H9 (cell line): Measurements from ENCODE around the gene KCNE1. TPM values are rescaled to one million over a fixed set of nuclear protein-coding genes. Genes with fewer than 3 reads are reported as not detected.

Experiments
- DNase-seq: peaks from one replicate; pipeline ENCODE4 v3.0.0-alpha.2; 2017
- H2AFZ ChIP-seq: one replicate; pipeline ENCODE4 v1.6.1; 2013; ENCODE audit warnings: mild to moderate bottlenecking, low read length, control low read depth, moderate library complexity
- H2AK5ac ChIP-seq: 2 replicates; pipeline ENCODE4 v1.6.1; 2013; ENCODE audit warnings: low read length, control low read depth, mixed read lengths; ENCODE audit not compliant: insufficient read length
- H2BK120ac ChIP-seq: one replicate; pipeline ENCODE4 v1.6.1; 2013; ENCODE audit warnings: low read depth, mild to moderate bottlenecking, low read length, control low read depth, inconsistent platforms; ENCODE audit not compliant: poor library complexity, severe bottlenecking
- H2BK12ac ChIP-seq: 2 replicates; pipeline ENCODE4 v1.6.1; 2013; ENCODE audit warnings: low read length, control low read depth, mixed read lengths, low read depth; ENCODE audit not compliant: insufficient read length
- H2BK15ac ChIP-seq: 2 replicates; pipeline ENCODE4 v1.6.1; 2013; ENCODE audit warnings: low read depth, low read length, control low read depth
- H2BK20ac ChIP-seq: one replicate; pipeline ENCODE4 v1.6.1; 2013; ENCODE audit warnings: low read depth, mild to moderate bottlenecking, low read length, control low read depth, inconsistent platforms; ENCODE audit not compliant: poor library complexity, severe bottlenecking
- H2BK5ac ChIP-seq: 2 replicates; pipeline ENCODE4 v1.6.1; 2013; ENCODE audit warnings: low read length, control low read depth, mixed read lengths; ENCODE audit not compliant: insufficient read length
- H3K14ac ChIP-seq: 2 replicates; pipeline ENCODE4 v1.6.1; 2013; ENCODE audit warnings: low read length, control low read depth; ENCODE audit not compliant: insufficient read depth
- H3K18ac ChIP-seq: 2 replicates; pipeline ENCODE4 v1.6.1; 2013; ENCODE audit warnings: low read depth, mild to moderate bottlenecking, mixed read lengths, low read length, control low read depth; ENCODE audit not compliant: insufficient read length
- H3K23ac ChIP-seq: 2 replicates; pipeline ENCODE4 v1.6.1; 2013; ENCODE audit warnings: low read length, control low read depth, mixed read lengths, low read depth; ENCODE audit not compliant: insufficient read length
- H3K23me2 ChIP-seq: 2 replicates; pipeline ENCODE4 v1.6.1; 2013; ENCODE audit warnings: low read depth, mild to moderate bottlenecking, mixed read lengths, low read length, control low read depth; ENCODE audit not compliant: insufficient read length, poor library complexity, severe bottlenecking
- H3K27ac ChIP-seq: 2 replicates; pipeline ENCODE4 v1.5.1; 2013; ENCODE audit warnings: low read length, control low read depth, mixed read lengths, low read depth; ENCODE audit not compliant: insufficient read length
- H3K27me3 ChIP-seq: 2 replicates; pipeline ENCODE4 v1.6.1; 2013; ENCODE audit warnings: low read length, control low read depth, inconsistent platforms; ENCODE audit not compliant: insufficient read depth
- H3K4ac ChIP-seq: 2 replicates; pipeline ENCODE4 v1.6.1; 2013; ENCODE audit warnings: low read depth, mild to moderate bottlenecking, control low read depth, inconsistent platforms, low read length, moderate library complexity
- H3K4me1 ChIP-seq: 2 replicates; pipeline ENCODE4 v1.6.1; 2013; ENCODE audit warnings: low read length, control low read depth, inconsistent platforms; ENCODE audit not compliant: insufficient read depth
- H3K4me2 ChIP-seq: 2 replicates; pipeline ENCODE4 v1.6.1; 2013; ENCODE audit warnings: low read length, control low read depth, mixed read lengths; ENCODE audit not compliant: insufficient read length, insufficient read depth
- H3K56ac ChIP-seq: 2 replicates; pipeline ENCODE4 v1.6.1; 2013; ENCODE audit warnings: low read depth, mild to moderate bottlenecking, mixed read lengths, low read length, control low read depth; ENCODE audit not compliant: insufficient read length
- H3K79me1 ChIP-seq: 2 replicates; pipeline ENCODE4 v1.6.1; 2013; ENCODE audit warnings: low read depth, mild to moderate bottlenecking, moderate library complexity, low read length, control low read depth, inconsistent platforms; ENCODE audit not compliant: insufficient read depth, poor library complexity, severe bottlenecking
- H3K79me2 ChIP-seq: 2 replicates; pipeline ENCODE4 v1.6.1; 2013; ENCODE audit warnings: low read length, control low read depth, inconsistent platforms; ENCODE audit not compliant: insufficient read depth
- H3K9ac ChIP-seq: 2 replicates; pipeline ENCODE4 v1.6.1; 2013; ENCODE audit warnings: low read length, control low read depth, mixed read lengths; ENCODE audit not compliant: insufficient read length; ENCODE audit errors: extremely low read depth
- H3K9me3 ChIP-seq: one replicate; pipeline ENCODE4 v1.6.1; 2013; ENCODE audit warnings: low read depth, low read length, inconsistent platforms; ENCODE audit not compliant: control insufficient read depth
- H3T11ph ChIP-seq: one replicate; pipeline ENCODE4 v1.6.1; 2013; ENCODE audit warnings: mild to moderate bottlenecking, low read length, control low read depth, inconsistent platforms
- H4K20me1 ChIP-seq: one replicate; pipeline ENCODE4 v1.6.1; 2013; ENCODE audit not compliant: control insufficient read depth, insufficient read length, insufficient read depth
- H4K5ac ChIP-seq: 2 replicates; pipeline ENCODE4 v1.6.1; 2013; ENCODE audit warnings: low read depth, mild to moderate bottlenecking, mixed read lengths, low read length, control low read depth; ENCODE audit not compliant: insufficient read length
- H4K8ac ChIP-seq: replicated peaks from 2 replicates; pipeline ENCODE4 v1.6.1; 2013; ENCODE audit warnings: low read length, control low read depth, mixed read lengths, low read depth; ENCODE audit not compliant: insufficient read length
- H4K91ac ChIP-seq: 2 replicates; pipeline ENCODE4 v1.6.1; 2013; ENCODE audit warnings: low read depth, mild to moderate bottlenecking, moderate library complexity, mixed read lengths, low read length, control low read depth; ENCODE audit not compliant: insufficient read length
- H3K27ac Mint-ChIP-seq, 3 experiments: 2 replicates in 2 of 3; 3 replicates in 1 of 3; pipeline ENCODE4 v1.8.0; 2020 to 2021; ENCODE audit warnings: mixed read lengths in 3 of 3, mild to moderate bottlenecking in 1 of 3, moderate library complexity in 1 of 3
- H3K27me3 Mint-ChIP-seq: 2 replicates; pipeline ENCODE4 v1.8.0; 2021; ENCODE audit warnings: low read depth, mild to moderate bottlenecking, moderate library complexity, mixed read lengths
- H3K36me3 Mint-ChIP-seq, 3 experiments: 2 replicates in 2 of 3; 3 replicates in 1 of 3; pipeline ENCODE4 v1.8.0; 2020 to 2021; ENCODE audit warnings: low read depth in 3 of 3, mixed read lengths in 3 of 3; ENCODE audit not compliant: insufficient read depth in 1 of 3
- H3K4me1 Mint-ChIP-seq, 2 experiments: 2 replicates each; pipeline ENCODE4 v1.8.0; 2020; ENCODE audit warnings: mixed read lengths in 2 of 2
- H3K4me3 Mint-ChIP-seq, 2 experiments: 2 replicates in 1 of 2; 3 replicates in 1 of 2; pipeline ENCODE4 v1.8.0; 2020 to 2021; ENCODE audit warnings: mild to moderate bottlenecking in 2 of 2, mixed read lengths in 2 of 2, moderate library complexity in 1 of 2
- H3K9me3 Mint-ChIP-seq, 2 experiments: 2 replicates in 1 of 2; 3 replicates in 1 of 2; pipeline ENCODE4 v1.8.0; 2020; ENCODE audit warnings: mild to moderate bottlenecking in 2 of 2, mixed read lengths in 2 of 2, moderate library complexity in 1 of 2
- WGBS: extraction: QIAGEN DNeasy Blood & Tissue Kit; methylation state at CpG from one replicate; pipeline ENCODE4 v1.1.7; 2013; ENCODE audit warnings: missing lambda C conversion rate, low lambda C conversion rate, mixed read lengths; ENCODE audit not compliant: insufficient read length; ENCODE audit errors: extremely low coverage; 5-methylcytosine and 5-hydroxymethylcytosine counted together
- total RNA-seq: library from RNA; stranded (reverse); gene quantifications from 2 replicates; pipeline ENCODE4 v1.2.1, GENCODE V29; 2021
- TF ChIP-seq, protein P1 (sequence below): fragments of 200-600 bp; sonication (generic); conservative IDR thresholded peaks from 3 replicates; pipeline ENCODE4 v1.8.0; 2021; ENCODE audit warnings: antibody characterized with exemption, mild to moderate bottlenecking

Gene KCNE1
- total RNA-seq, 1 experiment from 2014 or later = 0.28 TPM

DNA sequence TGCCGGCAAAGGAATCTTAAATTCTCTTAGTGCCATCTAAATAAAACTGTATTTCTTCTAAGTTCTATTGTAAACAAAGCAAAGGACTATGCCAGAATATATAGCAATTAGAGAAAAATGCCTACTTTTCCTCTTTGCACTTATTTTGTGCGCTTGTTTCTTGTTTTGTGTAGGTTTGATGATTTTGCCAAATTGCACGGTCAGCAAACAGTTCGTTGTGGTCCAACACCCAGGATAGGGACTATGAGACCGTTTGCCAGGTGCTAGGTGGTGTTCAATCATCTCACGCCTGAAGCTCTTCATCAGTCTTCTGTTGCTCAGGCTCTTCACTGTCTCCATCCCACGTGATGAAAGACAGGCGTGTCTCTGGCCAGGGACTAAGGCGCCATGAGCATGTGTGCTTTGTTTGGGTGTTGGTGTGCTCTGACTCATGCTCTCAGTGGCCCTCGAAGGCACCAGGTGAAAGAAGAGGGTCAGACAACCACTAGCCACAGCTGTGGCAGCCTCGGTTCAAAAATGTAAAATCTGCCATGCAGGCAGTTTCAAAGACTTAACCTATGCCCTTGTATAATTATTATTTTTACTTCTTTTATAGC lies 36.9 kb upstream of the KCNE1 start:
- H3K4me1 ChIP-seq = peaks cover 4% of the 10 kb centered on the region; the same call in 1 of the 2 replicates
- DNase-seq = no peak
- Mint-ChIP-seq H3K27me3 (peaks cover 7% of the 10 kb centered on the region), H3K4me3 (no peak overlapping the region), H3K9me3 (peaks cover 3 to 6% of the 10 kb centered on the region in 2 experiments), H3K36me3 (peaks cover 0 to 1% (median 0%) of the 10 kb centered on the region in 3 experiments; a peak in 1 of 7 replicates), H3K4me1 (peaks cover 18 to 25% of the 10 kb centered on the region in 2 experiments), H3K27ac (no peak overlapping the region)
- no peak overlapping the region for H2BK120ac ChIP-seq
- no peaks in the 10 kb centered on the region for H3K27me3 ChIP-seq
- H3K18ac ChIP-seq = no peak overlapping the region
- no peak overlapping the region for H4K8ac ChIP-seq
- no peaks in the 10 kb centered on the region for H3K79me1 ChIP-seq
- WGBS = no CpG with 5 or more reads among the region's 11 CpGs
- no peak overlapping the region for H4K91ac ChIP-seq
- H2BK20ac ChIP-seq = no peak overlapping the region
- no peak overlapping the region for H2BK15ac ChIP-seq
- no peak overlapping the region for H2AFZ ChIP-seq
- no peak overlapping the region for H2AK5ac ChIP-seq
- no peak overlapping the region for H3K4me2 ChIP-seq
- H2BK5ac ChIP-seq = no peak overlapping the region
- H3K9me3 ChIP-seq = no peaks in the 10 kb centered on the region
- no peak overlapping the region for H3K14ac ChIP-seq
- H3K4ac ChIP-seq = no peak overlapping the region
- no peaks in the 10 kb centered on the region for H4K20me1 ChIP-seq
- H4K5ac ChIP-seq = no peak overlapping the region
- no peak overlapping the region for H3K56ac ChIP-seq
- H3K9ac ChIP-seq = no peak overlapping the region
- H3K23me2 ChIP-seq = no peaks in the 10 kb centered on the region
- TF ChIP-seq, protein P1, sequence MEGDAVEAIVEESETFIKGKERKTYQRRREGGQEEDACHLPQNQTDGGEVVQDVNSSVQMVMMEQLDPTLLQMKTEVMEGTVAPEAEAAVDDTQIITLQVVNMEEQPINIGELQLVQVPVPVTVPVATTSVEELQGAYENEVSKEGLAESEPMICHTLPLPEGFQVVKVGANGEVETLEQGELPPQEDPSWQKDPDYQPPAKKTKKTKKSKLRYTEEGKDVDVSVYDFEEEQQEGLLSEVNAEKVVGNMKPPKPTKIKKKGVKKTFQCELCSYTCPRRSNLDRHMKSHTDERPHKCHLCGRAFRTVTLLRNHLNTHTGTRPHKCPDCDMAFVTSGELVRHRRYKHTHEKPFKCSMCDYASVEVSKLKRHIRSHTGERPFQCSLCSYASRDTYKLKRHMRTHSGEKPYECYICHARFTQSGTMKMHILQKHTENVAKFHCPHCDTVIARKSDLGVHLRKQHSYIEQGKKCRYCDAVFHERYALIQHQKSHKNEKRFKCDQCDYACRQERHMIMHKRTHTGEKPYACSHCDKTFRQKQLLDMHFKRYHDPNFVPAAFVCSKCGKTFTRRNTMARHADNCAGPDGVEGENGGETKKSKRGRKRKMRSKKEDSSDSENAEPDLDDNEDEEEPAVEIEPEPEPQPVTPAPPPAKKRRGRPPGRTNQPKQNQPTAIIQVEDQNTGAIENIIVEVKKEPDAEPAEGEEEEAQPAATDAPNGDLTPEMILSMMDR = no peak
- no peak overlapping the region for H3K27ac ChIP-seq
- no peak overlapping the region for H3K23ac ChIP-seq
- H3K79me2 ChIP-seq = no peaks in the 10 kb centered on the region
- no peak overlapping the region for H3T11ph ChIP-seq
- H2BK12ac ChIP-seq = no peak overlapping the region
